SK-N-MC (cell line): ENCODE measurements around the gene TTC34.

ENCODE experiments used
- EZH2 ChIP-seq: fragments of 200-600 bp; sonication (generic); IDR thresholded peaks from one replicate; pipeline ENCODE4 v1.6.1; 2017; ENCODE audit warnings: antibody characterized with exemption
- FOXP2 ChIP-seq: optimal IDR thresholded peaks from 2 replicates; pipeline ENCODE3; 2011; ENCODE audit warnings: mild to moderate bottlenecking, moderate library complexity; ENCODE audit not compliant: insufficient read depth; ENCODE audit errors: extremely low read length, control extremely low read depth
- POLR2AphosphoS5 ChIP-seq: IDR thresholded peaks from 2 replicates; pipeline ENCODE4 v1.6.1; 2012; ENCODE audit warnings: mild to moderate bottlenecking, low read depth, low read length, borderline replicate concordance

- TF ChIP-seq POLR2AphosphoS5, result no peak
- no peak for TF ChIP-seq EZH2
- TF ChIP-seq FOXP2, result no peak
Measured at GRCh38 chr1:2814511-2815075, 13.1 kb upstream of the TTC34 start.
